K562 (cell line): ENCODE measurements around the gene TRIM62. TPM values are rescaled to one million over a fixed set of nuclear protein-coding genes. Genes with fewer than 3 reads are reported as not detected.

Experiments used
- ATAC-seq: fragments of 200-7000 bp; cut with Tn5 transposase; 3 replicates; pipeline ENCODE4 v1.9.1; 2020; ENCODE audit warnings: moderate library complexity
- BruUV-seq: library from RNA; stranded (reverse); fragments of 400-500 nt; replicated peaks from 2 replicates; lab custom pipeline; 2021; lab: Mats Ljungman, UMichigan
- CTCF ChIA-PET: fragments of 300-600 bp; formaldehyde crosslinking; extraction: SDS; loops from one replicate; lab custom pipeline; 2021; ENCODE audit warnings: low intra/inter-chr PET ratio; lab: Yijun Ruan, JAX
- POLR2A ChIA-PET: fragments of 300-600, 350-650 bp; sonication (Branson Sonifier 250); formaldehyde crosslinking; extraction: SDS; loops from one replicate; lab custom pipeline; 2021; ENCODE audit warnings: antibody characterized with exemption, inconsistent platforms; lab: Yijun Ruan, JAX
- DNase-seq, 4 experiments: peaks; one replicate each; pipeline versions ENCODE4 v3.0.0 to v3.0.0-alpha.2; 2011 to 2018; ENCODE audit warnings: low spot score in 3 of 4, mixed read lengths in 3 of 4; ENCODE audit errors: extremely low read depth in 1 of 4
- FAIRE-seq: peaks from 2 replicates; lab custom pipeline; 2011; peaks lifted over from hg19 to GRCh38; lab: Jason Lieb, UNC
- H2AFZ ChIP-seq: 2 replicates; pipeline ENCODE4 v1.6.0; 2011; ENCODE audit warnings: low read depth, low read length, control low read depth, inconsistent platforms
- H3K27ac ChIP-seq: fragments of 200-600 bp; 3 replicates; pipeline ENCODE4 v1.8.0; 2011; ENCODE audit warnings: low read depth, mild to moderate bottlenecking, control low read depth, inconsistent platforms, low read length, moderate library complexity, mixed read lengths; ENCODE audit errors: extremely low read depth
- H3K27me3 ChIP-seq, 2 experiments: fragments of 300-600 bp in 1 of 2; 2 replicates in 1 of 2; 3 replicates in 1 of 2; pipeline versions ENCODE4 v1.6.0 to v1.8.0; 2011; ENCODE audit warnings: inconsistent platforms in 2 of 2, low read length in 2 of 2, mild to moderate bottlenecking in 1 of 2, mixed read lengths in 1 of 2, moderate library complexity in 1 of 2; ENCODE audit not compliant: control insufficient read depth in 2 of 2, insufficient read depth in 2 of 2
- H3K36me3 ChIP-seq: fragments of 300-600 bp; 3 replicates; pipeline ENCODE4 v1.8.0; 2011; ENCODE audit warnings: mild to moderate bottlenecking, low read length, inconsistent platforms; ENCODE audit not compliant: control insufficient read depth, insufficient read depth
- H3K4me1 ChIP-seq, 2 experiments: fragments of 200-600 bp in 1 of 2; replicated peaks in 1 of 2; 2 replicates in 1 of 2; 3 replicates in 1 of 2; pipeline versions ENCODE4 v1.5.1 to v1.8.0; 2011; ENCODE audit warnings: inconsistent platforms in 2 of 2, low read length in 2 of 2, mild to moderate bottlenecking in 1 of 2, mixed read lengths in 1 of 2, moderate library complexity in 1 of 2; ENCODE audit not compliant: control insufficient read depth in 2 of 2, insufficient read depth in 2 of 2
- H3K4me2 ChIP-seq: 2 replicates; pipeline ENCODE4 v1.6.1; 2011; ENCODE audit warnings: low read length, control low read depth, inconsistent platforms, mixed read lengths; ENCODE audit not compliant: insufficient read depth
- H3K4me3 ChIP-seq: fragments of 200-600 bp; sonication (generic), shearing (Covaris generic); 2 replicates; pipeline ENCODE4 v1.5.1; 2016; ENCODE audit warnings: control low read depth, inconsistent platforms
- H3K79me2 ChIP-seq: fragments of 200-600 bp; 3 replicates; pipeline ENCODE4 v1.8.0; 2011; ENCODE audit warnings: low read length, inconsistent platforms; ENCODE audit not compliant: control insufficient read depth, insufficient read depth
- H3K9ac ChIP-seq, 2 experiments: 2 replicates each; pipeline versions ENCODE4 v1.6.0 to v1.6.1; 2011; ENCODE audit warnings: low read depth in 2 of 2, low read length in 2 of 2, control low read depth in 1 of 2, inconsistent platforms in 1 of 2, mild to moderate bottlenecking in 1 of 2, mixed read lengths in 1 of 2; ENCODE audit not compliant: insufficient read depth in 1 of 2
- H3K9me1 ChIP-seq: one replicate; pipeline ENCODE4 v1.6.0; 2011; ENCODE audit warnings: inconsistent platforms, mild to moderate bottlenecking, low read length, moderate library complexity; ENCODE audit not compliant: control insufficient read depth, insufficient read depth
- H3K9me3 ChIP-seq: replicated peaks from 2 replicates; pipeline ENCODE4 v1.5.1; 2011; ENCODE audit warnings: low read depth, low read length, inconsistent platforms; ENCODE audit not compliant: control insufficient read depth, insufficient read depth
- H4K20me1 ChIP-seq: replicated peaks from 2 replicates; pipeline ENCODE4 v1.6.1; 2011; ENCODE audit warnings: low read length, inconsistent platforms, mixed read lengths; ENCODE audit not compliant: control insufficient read depth, insufficient read depth
- E2F6 ChIP-seq, 2 experiments: IDR thresholded peaks; 2 replicates each; pipeline ENCODE4 v1.6.1; 2011; ENCODE audit warnings: borderline replicate concordance in 1 of 2, control low read depth in 1 of 2, low read depth in 1 of 2, low read length in 1 of 2, mild to moderate bottlenecking in 1 of 2, mixed read lengths in 1 of 2, moderate library complexity in 1 of 2; ENCODE audit not compliant: insufficient read depth in 1 of 2, insufficient read length in 1 of 2, poor library complexity in 1 of 2, severe bottlenecking in 1 of 2; ENCODE audit errors: extremely low read depth in 1 of 2
- FOXM1 ChIP-seq, 2 experiments: fragments of 450-650 bp in 1 of 2; sonication (generic) in 1 of 2; formaldehyde crosslinking in 1 of 2; IDR thresholded peaks; 2 replicates each; pipeline versions ENCODE4 v1.6.1 to v1.9.0; 2017 to 2022; ENCODE audit warnings: low read depth in 2 of 2, mild to moderate bottlenecking in 2 of 2, missing genetic modification reagents in 1 of 2, moderate library complexity in 1 of 2
- GABPB2 ChIP-seq: fragments of 250-450 bp; sonication (Bioruptor Pico); conservative IDR thresholded peaks from 2 replicates; pipeline ENCODE4 v1.5.1; 2021; ENCODE audit warnings: mild to moderate bottlenecking
- GATA2 ChIP-seq: sonication (generic); formaldehyde crosslinking; IDR thresholded peaks from 2 replicates; pipeline ENCODE4 v1.4.0; 2020; ENCODE audit warnings: mild to moderate bottlenecking, missing genetic modification reagents
- IRF1 ChIP-seq: sonication (generic); formaldehyde crosslinking; IDR thresholded peaks from 2 replicates; pipeline ENCODE4 v1.8.0; 2022; ENCODE audit warnings: missing genetic modification reagents, mild to moderate bottlenecking, borderline replicate concordance
- MCM5 ChIP-seq: fragments of 450-650 bp; IDR thresholded peaks from 2 replicates; pipeline ENCODE4 v1.6.1; 2016; ENCODE audit warnings: low read depth
- PHB2 ChIP-seq: fragments of 450-650 bp; IDR thresholded peaks from 2 replicates; pipeline ENCODE4 v1.6.1; 2017; ENCODE audit warnings: low read depth
- POLR3A ChIP-seq: IDR thresholded peaks from 2 replicates; pipeline ENCODE4 v1.6.1; 2011; ENCODE audit warnings: borderline replicate concordance, mild to moderate bottlenecking, moderate library complexity; ENCODE audit not compliant: insufficient read length, insufficient read depth; ENCODE audit errors: extremely low read depth
- TCF7 ChIP-seq: sonication (generic); IDR thresholded peaks from 2 replicates; pipeline ENCODE4 v1.6.1; 2016; ENCODE audit warnings: antibody characterized with exemption, borderline replicate concordance
- VEZF1 ChIP-seq: fragments of 200-800 bp; sonication (Bioruptor generic); IDR thresholded peaks from 2 replicates; pipeline ENCODE4 v1.6.1; 2017; ENCODE audit warnings: missing genetic modification characterization, missing compliant biosample characterization
- ZNF174 ChIP-seq: fragments of 250-450 bp; sonication (Bioruptor Pico); IDR thresholded peaks from 2 replicates; pipeline ENCODE4 v1.4.0; 2020; ENCODE audit warnings: mild to moderate bottlenecking
- ZNF282 ChIP-seq: sonication (generic); formaldehyde crosslinking; IDR thresholded peaks from 2 replicates; pipeline ENCODE4 v1.8.1; 2023; ENCODE audit warnings: missing genetic modification reagents
- ZNF324 ChIP-seq: fragments of 250-450 bp; sonication (Bioruptor Pico); IDR thresholded peaks from 2 replicates; pipeline ENCODE4 v1.4.0; 2020; ENCODE audit warnings: mild to moderate bottlenecking
- WGBS: fragments of 100-300 bp; shearing (Covaris generic); methylation state at CpG from one replicate; pipeline ENCODE4 v1.1.6; 2016; ENCODE audit warnings: low coverage, mixed read lengths; ENCODE audit not compliant: insufficient coverage; ENCODE audit errors: missing lambda C conversion rate; 5-methylcytosine and 5-hydroxymethylcytosine counted together
- in situ Hi-C: fragments of 300-500 bp; cut with MboI; formaldehyde crosslinking; loops from 4 replicates; pipeline ENCODE4 v1.15.0; 2018; ENCODE audit warnings: inconsistent platforms, mixed read lengths
- intact Hi-C: fragments of 100-400 bp; cut with micrococcal nuclease; formaldehyde crosslinking; loops from 2 replicates; pipeline ENCODE4 v1.14.2; 2022
- polyA plus RNA-seq, 8 experiments: library from polyadenylated mRNA; depleted of rRNA in 4 of 8; stranded (reverse) in 5 of 8; unstranded in 3 of 8; fragments of >200 nt; fragmentation: Nextera tagmentation in 2 of 8; fragmentation: Illumina TruSeq in 1 of 8; extraction: Ambion mirVana in 2 of 8; extraction: Trizol in 1 of 8; gene quantifications; 2 replicates each; pipeline versions ENCODE4 v1.2.1 to v1.2.3, GENCODE V29; 2011 to 2014; ENCODE audit warnings: inconsistent platforms in 1 of 8, missing spikeins in 1 of 8
- total RNA-seq, 7 experiments: library from RNA; depleted of rRNA in 6 of 7; stranded (reverse); fragments of >200 nt in 6 of 7; fragmentation: Illumina TruSeq in 2 of 7; extraction: Trizol in 2 of 7; gene quantifications; 2 replicates each; pipeline versions ENCODE4 v1.2.1 to v1.2.3, GENCODE V29; 2011 to 2021; ENCODE audit warnings: low replicate concordance in 1 of 7

Gene TRIM62
- total and polyA plus RNA-seq, 9 of the 15 experiments (the other 6 are each of a cell fraction or from before 2014, with no cell fraction given): 0.18 to 2.3 (median 0.52) TPM

GRCh38 chr1:33180226-33180910 lies 1.5 kb downstream of the TRIM62 start (continued):
- TF ChIP-seq VEZF1 (peak; percentile 74), FOXM1 (IDR thresholded peaks at IDR 0.05; ENCODE audit: low read depth) (no peak), FOXM1 (CRISPR knock-in tag; IDR thresholded peaks at IDR 0.05; ENCODE audit: low read depth) (0 out of 2 replicates have a peak, but pooled peaks have one; percentile 45)
- TF ChIP-seq, all 486 proteins: peak for 11

GRCh38 chr1:33178836-33179439 lies 2.9 kb downstream of the TRIM62 start:
- 15% methylated on average over 4 of the region's 4 CpGs for WGBS
- no peaks in the 10 kb centered on the region for H3K79me2 ChIP-seq
- H3K9me1 ChIP-seq: peaks cover 5% of the 10 kb centered on the region
- ATAC-seq (no peak), FAIRE-seq (no peak), DNase-seq (no peak)
- POLR2A ChIA-PET: interaction anchor here (0.7 to 1.2 kb wide), 2 partner anchors 10 to 73 kb away, joined by 4 to 7 read pairs; no protein-coding TSS in a partner anchor
- no peak overlapping the region for H3K4me3 ChIP-seq
- peaks cover 3 to 15% of the 10 kb centered on the region in 2 experiments; a peak in 3 of 5 replicates for H3K27me3 ChIP-seq
- H3K4me1 ChIP-seq: peaks cover 19 to 24% of the 10 kb centered on the region in 2 experiments
- H3K36me3 ChIP-seq: no peaks in the 10 kb centered on the region
- intact Hi-C loops (no loop called here), in situ Hi-C loops (no loop called here)
- no peak overlapping the region for H2AFZ ChIP-seq
- no peak overlapping the region for H3K9ac ChIP-seq
- H3K27ac ChIP-seq: no peak overlapping the region
- no TSS peak for BruUV-seq
- H3K4me2 ChIP-seq: no peak overlapping the region
- H3K9me3 ChIP-seq: no peaks in the 10 kb centered on the region
- H4K20me1 ChIP-seq: peaks cover 5% of the 10 kb centered on the region; the same call in 1 of the 2 replicates
- CTCF ChIA-PET: no interaction called here
- TF ChIP-seq TCF7: no peak
- no peak for TF ChIP-seq GABPB2
- no peak for TF ChIP-seq PHB2
- no peak for TF ChIP-seq MCM5
- TF ChIP-seq E2F6 (IDR thresholded peaks at IDR 0.05; ENCODE audit: borderline replicate concordance in 1 of 2, extremely low read depth in 1 of 2, insufficient read depth in 1 of 2, insufficient read length in 1 of 2, low read depth in 1 of 2, low read length in 1 of 2, poor library complexity in 1 of 2, severe bottlenecking in 1 of 2): no peak
- TF ChIP-seq GATA2: no peak
- TF ChIP-seq IRF1 (CRISPR knock-in tag): no peak
- no peak for TF ChIP-seq POLR3A
- no peak for TF ChIP-seq ZNF174 (CRISPR knock-in tag)
- TF ChIP-seq ZNF282 (CRISPR knock-in tag): no peak
- no peak for TF ChIP-seq ZNF324 (CRISPR knock-in tag)
